Psoas muscle (tissue), 8 donors: Measurements from ENCODE around the gene PIAS3. TPM values are rescaled to one million over a fixed set of nuclear protein-coding genes. Genes with fewer than 3 reads are reported as not detected.
"Not testable (repeated sequence)": the region's sequence is repeated elsewhere in the genome, so short reads cannot be mapped to it uniquely, and the experiment has no call there.

Source experiments
- ATAC-seq, 4 donors: fragments of 200-7000 bp; cut with Tn5 transposase; one replicate each; pipeline ENCODE4 v1.9.1; 2020; ENCODE audit warnings: moderate library complexity in 3 of 4, mild to moderate bottlenecking in 2 of 4
- DNase-seq, 2 donors: peaks; one replicate each; pipeline ENCODE4 v3.0.0-alpha.2; 2020
- H3K27ac ChIP-seq: fragments of 200-600 bp; one replicate; pipeline ENCODE4 v1.8.0; 2022
- H3K27me3 ChIP-seq, 3 donors: fragments of 200-600 bp in 1 of 3; one replicate each; pipeline versions ENCODE4 v1.6.1 to v1.8.0; 2013 to 2022; ENCODE audit warnings: low read length in 2 of 3, mild to moderate bottlenecking in 2 of 3, moderate library complexity in 1 of 3; ENCODE audit not compliant: insufficient read depth in 3 of 3
- H3K36me3 ChIP-seq, 2 donors: fragments of 200-600 bp in 1 of 2; one replicate each; pipeline versions ENCODE4 v1.6.1 to v1.8.0; 2013 to 2022; ENCODE audit warnings: low read depth in 1 of 2, mild to moderate bottlenecking in 1 of 2, moderate library complexity in 1 of 2; ENCODE audit not compliant: insufficient read depth in 1 of 2
- H3K4me1 ChIP-seq: fragments of 200-600 bp; one replicate; pipeline ENCODE4 v1.8.0; 2022
- H3K4me3 ChIP-seq: fragments of 200-600 bp; one replicate; pipeline ENCODE4 v1.8.0; 2022; ENCODE audit warnings: mild to moderate bottlenecking
- H3K9me3 ChIP-seq: fragments of 200-600 bp; one replicate; pipeline ENCODE4 v1.8.0; 2022
- WGBS, 3 donors: extraction: QIAGEN DNeasy Blood & Tissue Kit; methylation state at CpG; one replicate each; pipeline versions ENCODE4 v1.1.6 to v1.1.7; 2013; 5-methylcytosine and 5-hydroxymethylcytosine counted together
- intact Hi-C, 2 donors: fragments of 100-400 bp; cut with DNase I; formaldehyde crosslinking; loops; one replicate each; pipeline versions ENCODE4 v1.11.0 to v1.14.2; 2022
- polyA plus RNA-seq, 3 donors: library from polyadenylated mRNA; stranded (reverse); fragments of 200-250 nt; gene quantifications; one replicate each; pipeline ENCODE4 v1.2.3, GENCODE V29; 2013
- total RNA-seq, 4 donors: library from RNA; stranded (reverse); fragmentation: NEBNext Ultra II Directional in 2 of 4; extraction: Animal tissue kit (Norgen Biotek cat#: 25700) in 2 of 4; gene quantifications; one replicate each; pipeline versions ENCODE4 v1.2.1 to v1.2.4, GENCODE V29; 2021 to 2023
- TF ChIP-seq, protein P1 (sequence below): fragments of 200-600 bp; IDR thresholded peaks from one replicate; pipeline ENCODE4 v1.8.0; 2022; ENCODE audit warnings: antibody characterized with exemption
- donor health status: healthy with polysubstance abuse.
- donor health status: DM: no; HTN: no; CAD: no; lungs with moderate emphysema.
- donor health status: Bipolar disorder and iron deficiency.
- donor health status: healthy.
- donor health status: DM: yes; HTN: yes; CAD: no.
- donor health status: DM: no; HTN: no; CAD: no.
- donor health status: DM: no; HTN: no; CAD: no.
- donor health status: DM: yes; HTN: yes; CAD: no.

Gene PIAS3
- total and polyA plus RNA-seq, 7 donors: 9.7 to 26.2 (median 16.8) TPM

DNA sequence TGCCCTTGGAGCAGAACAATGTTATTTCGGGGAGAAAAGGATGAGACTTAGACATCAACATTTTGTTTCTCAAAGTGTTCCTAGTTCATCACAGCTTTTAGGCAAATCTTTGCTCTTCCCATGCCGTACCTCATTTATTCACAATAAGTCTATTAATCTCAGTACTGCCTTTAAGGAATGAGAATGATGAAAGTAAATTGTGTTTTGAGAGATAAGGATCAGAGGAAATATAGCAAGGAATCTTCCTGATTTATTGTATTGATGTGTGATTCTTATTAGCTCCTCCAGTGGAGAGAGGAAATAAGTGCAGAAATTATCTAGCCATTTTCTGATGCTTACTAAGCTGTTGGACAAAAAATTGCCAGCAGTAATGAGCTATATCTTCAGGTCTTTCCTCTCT, 32.9 kb downstream of the PIAS3 start:
- Histone ChIP-seq H3K27ac (no peak overlapping the region), H3K36me3 (peaks cover 19 to 59% of the 10 kb centered on the region in 2 donors), H3K27me3 (no peaks in the 10 kb centered on the region), H3K4me1 (peaks cover 14% of the 10 kb centered on the region), H3K9me3 (no peaks in the 10 kb centered on the region), H3K4me3 (no peak overlapping the region)
- no peak for DNase-seq
- intact Hi-C loops: no loop called here
- TF ChIP-seq, protein P1, sequence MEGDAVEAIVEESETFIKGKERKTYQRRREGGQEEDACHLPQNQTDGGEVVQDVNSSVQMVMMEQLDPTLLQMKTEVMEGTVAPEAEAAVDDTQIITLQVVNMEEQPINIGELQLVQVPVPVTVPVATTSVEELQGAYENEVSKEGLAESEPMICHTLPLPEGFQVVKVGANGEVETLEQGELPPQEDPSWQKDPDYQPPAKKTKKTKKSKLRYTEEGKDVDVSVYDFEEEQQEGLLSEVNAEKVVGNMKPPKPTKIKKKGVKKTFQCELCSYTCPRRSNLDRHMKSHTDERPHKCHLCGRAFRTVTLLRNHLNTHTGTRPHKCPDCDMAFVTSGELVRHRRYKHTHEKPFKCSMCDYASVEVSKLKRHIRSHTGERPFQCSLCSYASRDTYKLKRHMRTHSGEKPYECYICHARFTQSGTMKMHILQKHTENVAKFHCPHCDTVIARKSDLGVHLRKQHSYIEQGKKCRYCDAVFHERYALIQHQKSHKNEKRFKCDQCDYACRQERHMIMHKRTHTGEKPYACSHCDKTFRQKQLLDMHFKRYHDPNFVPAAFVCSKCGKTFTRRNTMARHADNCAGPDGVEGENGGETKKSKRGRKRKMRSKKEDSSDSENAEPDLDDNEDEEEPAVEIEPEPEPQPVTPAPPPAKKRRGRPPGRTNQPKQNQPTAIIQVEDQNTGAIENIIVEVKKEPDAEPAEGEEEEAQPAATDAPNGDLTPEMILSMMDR: no peak
- no peak for ATAC-seq
- 88 to 98% (median 93%) methylated on average over 2 of the region's 2 CpGs for WGBS, 3 donors

DNA sequence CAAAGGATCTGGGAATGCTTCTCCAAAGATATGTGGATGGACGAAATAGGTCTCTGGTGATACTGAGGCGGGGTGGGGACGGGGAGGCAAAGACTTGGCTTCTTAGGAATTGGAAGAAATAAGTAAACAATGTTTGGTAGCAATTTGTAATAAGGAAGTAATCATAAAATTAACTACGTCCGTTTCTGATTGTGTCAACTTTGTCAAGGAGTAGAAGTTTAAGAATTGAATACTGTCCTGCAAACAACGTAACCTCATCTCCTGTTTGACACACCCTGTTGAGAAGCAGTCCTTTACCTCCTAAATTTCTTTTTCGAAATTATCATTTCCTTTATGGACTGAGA, 34.4 kb downstream of the PIAS3 start:
- no peaks in the 10 kb centered on the region for H3K9me3 ChIP-seq
- TF ChIP-seq, protein P1: no peak
- ATAC-seq (no peak), DNase-seq (no peak)
- no peaks in the 10 kb centered on the region for H3K27me3 ChIP-seq
- H3K4me3 ChIP-seq: peak overlapping the region; percentile 91
- peak overlapping the region; percentile 96 for H3K27ac ChIP-seq
- H3K4me1 ChIP-seq: peaks cover 15% of the 10 kb centered on the region
- intact Hi-C loops: no loop called here
- 1 to 3% (median 1%) methylated on average over 7 of the region's 7 CpGs for WGBS, 3 donors
- peaks cover 19 to 43% of the 10 kb centered on the region in 2 donors for H3K36me3 ChIP-seq

DNA sequence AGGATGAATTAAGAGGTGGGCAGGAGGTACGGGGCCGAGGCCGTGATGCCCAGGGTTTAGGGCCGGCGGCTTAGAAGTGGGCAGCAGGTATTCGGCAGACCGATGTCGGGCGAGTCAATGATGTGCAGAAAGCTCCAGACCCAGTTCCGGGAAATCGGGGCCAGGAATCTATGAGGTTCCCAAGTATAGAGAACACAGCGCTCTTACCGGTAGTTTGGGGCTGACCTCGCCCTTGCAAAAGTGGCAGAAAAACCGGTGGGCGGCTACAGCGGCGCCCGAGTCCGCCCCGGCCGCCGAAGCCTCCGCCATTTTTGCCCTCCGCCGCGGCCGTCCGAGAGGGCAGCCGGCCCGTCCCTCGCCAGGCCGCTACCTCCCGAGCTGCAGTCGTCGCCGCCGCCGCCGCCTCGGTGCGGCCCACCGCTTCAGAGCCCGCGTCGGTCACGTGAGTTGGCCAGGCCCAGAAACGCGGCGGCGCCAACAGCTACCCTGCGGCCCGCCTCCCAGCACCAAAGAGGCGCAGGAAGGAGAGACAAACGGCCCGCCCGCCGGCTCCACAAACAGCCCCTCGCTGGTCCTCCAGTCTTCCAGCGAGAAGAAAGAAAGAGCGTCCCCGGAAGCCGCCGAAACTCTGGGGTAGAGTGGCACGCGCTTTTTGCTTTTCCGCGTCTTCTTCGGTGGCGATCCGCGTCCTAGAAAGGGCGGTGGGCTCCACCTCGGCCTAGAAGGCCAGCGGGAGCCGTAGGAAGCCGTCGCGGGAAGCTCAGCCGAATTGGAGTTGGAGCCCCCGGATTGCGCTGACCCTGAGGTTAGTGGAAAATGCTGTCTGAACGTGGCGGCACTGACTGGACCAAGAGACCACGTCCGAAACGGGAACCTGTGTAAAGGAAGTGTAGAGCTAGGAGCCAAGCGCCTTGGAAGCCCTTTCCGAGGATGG, 35.0 kb downstream of the PIAS3 start, which contains the start of the genes POLR3C and RNF115:
Gene POLR3C, plus strand, starts transcription at position 636 of the 934 bp plus-strand sequence. CDS start 1,577 bp downstream, outside the sequence.
Gene RNF115, minus strand, starts transcription at position 531 of the 934 bp plus-strand sequence. Its CDS starts 222 bp downstream, at position 309.
- peak within 1 kb of the TSS; percentile 96 for H3K27ac ChIP-seq
- peaks cover 18% of the 10 kb centered on the region for H3K4me1 ChIP-seq
- 0 to 2% (median 0%) methylated on average over 61 to 89 of the region's 89 CpGs for WGBS, 3 donors
- peak within 1 kb of the TSS; percentile 91 for H3K4me3 ChIP-seq
- H3K9me3 ChIP-seq: no peaks in the 10 kb centered on the region
- ATAC-seq (peak; percentile 94 to 96 (median 96)), DNase-seq (peak; percentile 94 to 97)
- no peaks in the 10 kb centered on the region for H3K27me3 ChIP-seq
- peaks cover 15 to 37% of the 10 kb centered on the region in 2 donors for H3K36me3 ChIP-seq
- TF ChIP-seq, protein P1: no peak
- intact Hi-C loops: no loop called here

DNA sequence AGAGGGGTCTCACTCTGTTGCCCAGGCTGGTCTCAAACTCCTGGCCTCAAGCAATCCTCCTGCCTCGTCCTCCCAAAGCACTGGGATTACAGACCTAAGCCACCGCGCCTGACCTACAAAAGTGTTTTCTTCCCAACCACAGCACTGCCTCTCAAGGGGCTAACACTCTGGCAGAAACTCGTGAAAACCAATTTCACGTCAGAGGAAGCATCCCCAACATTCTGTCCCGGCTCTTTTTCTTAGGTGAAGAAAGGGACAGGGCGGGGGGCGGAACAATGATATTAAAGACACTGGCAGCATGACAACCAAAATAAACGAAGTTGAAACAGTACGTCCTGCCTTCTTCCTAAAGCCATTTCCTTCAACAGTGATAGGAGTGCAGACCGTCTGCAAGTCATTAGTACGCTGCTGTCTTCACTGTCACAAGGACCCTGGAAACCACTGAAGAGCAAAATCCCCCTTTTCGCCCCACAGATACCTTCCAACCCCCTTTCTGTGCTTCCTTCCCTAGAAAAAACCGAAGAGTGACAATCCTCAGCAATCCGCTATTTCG, 36.0 kb downstream of the PIAS3 start:
- Histone ChIP-seq H3K4me3 (peak overlapping the region; percentile 91), H3K27ac (peak overlapping the region; percentile 72)
- peak in 2 of 4 donors; percentile 17 to 31 for ATAC-seq

DNA sequence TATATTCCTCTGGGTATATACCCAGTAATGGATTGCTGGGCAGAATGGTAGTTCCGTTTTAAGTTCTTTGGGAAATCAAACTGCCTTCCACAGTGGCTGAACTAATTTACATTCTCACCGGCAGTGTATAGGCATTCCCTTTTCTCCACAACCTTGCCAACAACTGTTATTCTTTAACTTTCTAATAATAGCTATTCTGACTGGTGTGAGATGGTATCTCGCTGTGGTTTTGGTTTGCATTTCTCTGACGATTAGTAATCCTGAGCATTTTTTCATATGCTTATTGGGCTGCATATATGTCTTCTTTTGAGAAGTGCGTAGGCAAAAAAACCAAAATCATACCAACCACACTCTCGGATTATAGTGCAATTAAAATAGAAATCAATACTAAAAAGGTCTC, 40.8 kb downstream of the PIAS3 start:
- peak overlapping the region; percentile 47 for H3K4me3 ChIP-seq
- ATAC-seq: peak; percentile 48 to 70 (median 66)
- 22 to 32% (median 32%) methylated on average over 3 to 4 of the region's 6 CpGs for WGBS, 3 donors

More for the DNA sequence above, 36.0 kb downstream of the PIAS3 start:
- Histone ChIP-seq H3K36me3 (peaks cover 6 to 27% of the 10 kb centered on the region in 2 donors), H3K4me1 (peaks cover 18% of the 10 kb centered on the region)
- H3K27me3 ChIP-seq, DNase-seq, intact Hi-C loops, H3K9me3 ChIP-seq: not testable (repeated sequence)
- WGBS, 3 donors: 0 to 20% (median 0%) methylated on average over 1 to 4 of the region's 16 CpGs

DNA sequence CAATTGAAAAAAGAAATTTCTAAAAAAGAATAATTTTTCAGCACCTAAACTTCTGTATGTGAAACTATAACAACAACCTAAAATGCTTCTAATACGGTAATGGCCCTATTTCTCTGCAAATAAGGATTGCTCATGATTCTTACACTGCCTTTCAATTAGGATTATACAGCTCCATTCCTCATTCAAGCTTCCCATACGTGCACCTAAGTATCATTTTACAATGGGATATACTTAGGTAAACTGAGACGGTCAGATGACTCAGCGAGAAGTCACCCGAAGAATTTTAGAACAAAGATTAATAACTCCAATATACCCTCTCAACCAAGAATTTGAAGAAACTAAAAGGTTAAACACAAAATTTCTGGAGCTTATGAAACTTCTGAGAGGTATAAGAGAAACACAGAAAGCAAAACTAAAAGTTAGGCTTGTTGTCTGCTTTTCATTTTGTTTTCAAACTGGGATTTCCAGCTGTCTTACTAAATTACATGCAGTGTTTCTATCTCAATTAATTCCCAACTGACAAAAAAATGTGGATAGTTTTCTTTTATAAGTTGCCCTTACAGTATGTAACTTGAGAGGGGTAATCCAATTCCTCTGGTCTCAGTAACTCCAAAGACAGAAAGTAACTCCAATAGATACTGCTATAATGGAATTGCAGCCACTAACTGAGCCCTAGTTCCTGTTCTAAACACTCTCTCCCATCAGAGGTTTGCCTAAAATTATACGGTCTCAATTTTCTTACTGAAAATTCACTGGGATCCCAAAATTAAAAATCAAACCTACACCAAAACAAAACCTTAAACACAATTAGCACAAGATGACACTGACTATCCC, 45.7 kb downstream of the PIAS3 start:
- Histone ChIP-seq H3K4me3 (peak overlapping the region; percentile 35), H3K27ac (peak overlapping the region; percentile 55)
- H3K36me3 ChIP-seq, H3K9me3 ChIP-seq, H3K27me3 ChIP-seq, DNase-seq, intact Hi-C loops, H3K4me1 ChIP-seq: not testable (repeated sequence)
- peak in 2 of 4 donors; percentile 55 to 56 for ATAC-seq
- 25 to 38% (median 32%) methylated on average over 5 of the region's 6 CpGs for WGBS, 3 donors

More for the DNA sequence above, 40.8 kb downstream of the PIAS3 start:
- DNase-seq, H3K36me3 ChIP-seq, H3K27me3 ChIP-seq, H3K9me3 ChIP-seq, intact Hi-C loops, H3K4me1 ChIP-seq: not testable (repeated sequence)
- H3K27ac ChIP-seq: peak overlapping the region; percentile 73
